Suprapubic skin (tissue), 4 donors: ENCODE results near the gene GBP5.

Experiments
- EP300 ChIP-seq: sonication (generic); formaldehyde crosslinking; IDR thresholded peaks from one replicate; pipeline ENCODE4 v1.6.1; 2017; ENCODE audit warnings: antibody characterized with exemption
- POLR2A ChIP-seq, 2 donors: fragments of 450-650 bp; IDR thresholded peaks; one replicate each; pipeline ENCODE4 v1.6.1; 2017; ENCODE audit warnings: antibody characterized with exemption in 2 of 2, mild to moderate bottlenecking in 2 of 2, moderate library complexity in 2 of 2
- POLR2AphosphoS5 ChIP-seq, 3 donors: sonication (generic); formaldehyde crosslinking; IDR thresholded peaks; one replicate each; pipeline ENCODE4 v1.6.1; 2017; ENCODE audit warnings: antibody characterized with exemption in 3 of 3
- TF ChIP-seq, protein P1 (sequence below), 2 donors: fragments of 200-600 bp in 1 of 2; fragments of 450-650 bp in 1 of 2; sonication (generic) in 1 of 2; IDR thresholded peaks; one replicate each; pipeline ENCODE4 v1.5.1; 2016 to 2019; ENCODE audit warnings: antibody characterized with exemption in 2 of 2, mild to moderate bottlenecking in 1 of 2, moderate library complexity in 1 of 2

DNA sequence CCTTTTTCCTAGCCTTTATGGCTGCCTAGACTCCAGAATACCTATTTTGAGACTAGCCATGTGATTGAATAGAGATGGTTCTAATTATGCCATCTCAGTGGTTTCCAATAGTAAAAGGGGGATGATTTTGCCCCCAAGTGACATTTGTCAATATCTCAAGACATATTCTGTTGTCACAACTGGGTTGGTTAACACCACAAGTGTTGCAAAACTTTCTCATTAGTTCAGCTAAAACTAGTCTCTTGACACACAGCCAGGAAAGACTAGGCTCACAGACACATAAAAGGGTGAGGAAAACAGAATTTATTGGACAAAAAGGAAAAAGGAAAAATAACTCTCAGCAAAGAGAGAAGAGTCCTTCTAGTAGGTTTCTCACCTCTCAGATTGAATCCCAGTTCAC, 39.9 kb upstream of the GBP5 start:
- TF ChIP-seq, protein P1, sequence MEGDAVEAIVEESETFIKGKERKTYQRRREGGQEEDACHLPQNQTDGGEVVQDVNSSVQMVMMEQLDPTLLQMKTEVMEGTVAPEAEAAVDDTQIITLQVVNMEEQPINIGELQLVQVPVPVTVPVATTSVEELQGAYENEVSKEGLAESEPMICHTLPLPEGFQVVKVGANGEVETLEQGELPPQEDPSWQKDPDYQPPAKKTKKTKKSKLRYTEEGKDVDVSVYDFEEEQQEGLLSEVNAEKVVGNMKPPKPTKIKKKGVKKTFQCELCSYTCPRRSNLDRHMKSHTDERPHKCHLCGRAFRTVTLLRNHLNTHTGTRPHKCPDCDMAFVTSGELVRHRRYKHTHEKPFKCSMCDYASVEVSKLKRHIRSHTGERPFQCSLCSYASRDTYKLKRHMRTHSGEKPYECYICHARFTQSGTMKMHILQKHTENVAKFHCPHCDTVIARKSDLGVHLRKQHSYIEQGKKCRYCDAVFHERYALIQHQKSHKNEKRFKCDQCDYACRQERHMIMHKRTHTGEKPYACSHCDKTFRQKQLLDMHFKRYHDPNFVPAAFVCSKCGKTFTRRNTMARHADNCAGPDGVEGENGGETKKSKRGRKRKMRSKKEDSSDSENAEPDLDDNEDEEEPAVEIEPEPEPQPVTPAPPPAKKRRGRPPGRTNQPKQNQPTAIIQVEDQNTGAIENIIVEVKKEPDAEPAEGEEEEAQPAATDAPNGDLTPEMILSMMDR (IDR thresholded peaks at IDR 0.05), result no peak
- TF ChIP-seq POLR2AphosphoS5 (IDR thresholded peaks at IDR 0.05) (no peak), POLR2A (IDR thresholded peaks at IDR 0.05) (no peak), EP300 (no peak)
